ENCODE results near the gene GCFC2. TPM values are rescaled to one million over a fixed set of nuclear protein-coding genes. Genes with fewer than 3 reads are reported as not detected.

The GCFC2 gene
- total RNA-seq, 5 donors from 2014 or later (not counting 1 experiment from before 2014, with no cell fraction given): 18.2 to 25.0 (median 24.0) TPM

Other genes starting within 250 kb of the GCFC2 start
- gene EVA1A, start 150.0 kb downstream of the GCFC2 start, total RNA-seq: under 1 TPM in 1 of 5 donors, not detected in 4; 0.62 TPM
- gene MRPL19, start 64.1 kb downstream of the GCFC2 start, total RNA-seq: 10 to 100 TPM; 16.6 to 31.5 (median 22.6) TPM